Esophagus squamous epithelium (tissue), 4 donors: Measurements from ENCODE around the gene CRYBB1.

Experiments
- CTCF ChIP-seq, 6 experiments: fragments of 450-650 bp in 4 of 6; fragments of 200-600 bp in 2 of 6; sonication (generic) in 2 of 6; IDR thresholded peaks; one replicate each; pipeline ENCODE4 v1.5.1; 2016 to 2019; ENCODE audit warnings: antibody characterized with exemption in 6 of 6, mild to moderate bottlenecking in 4 of 6, moderate library complexity in 4 of 6
- POLR2A ChIP-seq, 4 donors: fragments of 450-650 bp; IDR thresholded peaks; one replicate each; pipeline ENCODE4 v1.6.1; 2017; ENCODE audit warnings: antibody characterized with exemption in 4 of 4, mild to moderate bottlenecking in 4 of 4, moderate library complexity in 3 of 4

- TF ChIP-seq CTCF (IDR thresholded peaks at IDR 0.05) (no peak), POLR2A (IDR thresholded peaks at IDR 0.05) (no peak)
Measured at GRCh38 chr22:26550498-26551033, 67.3 kb downstream of the CRYBB1 start.
